ENCODE measurements around the gene MYCBPAP.

The MYCBPAP gene

DNA sequence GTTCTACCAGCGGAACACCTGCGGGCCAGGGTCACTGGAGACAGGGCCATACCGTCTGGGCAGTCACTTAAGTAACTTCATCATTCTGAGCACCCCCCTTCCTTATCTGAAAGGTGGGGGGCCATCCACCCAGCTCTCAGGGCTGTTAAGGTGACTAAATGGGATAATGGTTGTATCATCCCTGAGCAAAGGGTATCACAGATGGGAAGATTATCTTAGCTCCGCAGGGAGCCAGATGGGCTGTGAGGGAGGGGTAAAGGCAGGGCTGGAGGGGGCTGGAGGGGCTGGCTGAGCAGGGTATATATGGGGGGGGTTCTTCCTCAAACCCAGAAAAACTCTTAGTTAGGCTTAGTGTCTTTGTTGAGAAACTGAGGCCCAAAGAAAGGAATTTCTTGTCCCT is 49.4 kb downstream of the MYCBPAP start:
- no peak for DNase-seq

DNA sequence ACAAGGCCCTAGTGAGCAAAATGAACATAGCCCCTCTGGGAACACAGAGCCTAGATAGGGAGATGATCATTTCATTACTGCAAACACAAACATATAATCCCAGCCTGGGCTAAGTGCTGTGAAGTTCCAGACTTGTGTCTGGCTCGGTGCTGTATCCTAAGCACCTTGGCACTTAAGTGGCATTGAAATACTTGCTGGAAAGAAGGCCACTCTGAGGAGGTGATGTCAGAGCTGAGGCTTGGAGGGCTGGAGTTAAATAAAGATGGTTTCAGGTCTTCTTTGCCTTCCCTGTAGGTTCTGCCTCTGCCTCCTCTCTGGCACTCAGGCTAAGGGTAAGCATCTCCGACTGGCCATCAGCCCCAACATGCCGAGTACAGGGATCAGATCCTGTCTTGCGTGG is 49.9 kb downstream of the MYCBPAP start:
- no peak for DNase-seq

DNA sequence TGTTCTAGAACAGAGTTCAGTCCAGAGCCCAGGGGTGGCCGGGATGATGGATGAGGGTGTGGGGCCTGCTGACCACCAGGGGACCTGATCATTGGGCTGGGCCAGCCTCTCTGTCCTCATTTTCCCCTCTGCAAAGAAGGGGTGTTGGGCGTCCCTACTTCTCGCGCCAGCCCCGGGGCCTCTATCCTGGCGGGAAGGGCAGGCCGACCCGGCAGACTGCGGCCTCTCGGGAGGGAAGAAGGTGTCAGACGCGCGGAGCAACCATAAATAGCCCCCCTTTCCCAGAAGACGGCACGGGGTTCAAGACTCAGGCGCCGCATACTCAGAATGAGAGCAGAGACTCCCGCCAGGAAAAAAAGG is 50.3 kb downstream of the MYCBPAP start:
- no peak for DNase-seq

DNA sequence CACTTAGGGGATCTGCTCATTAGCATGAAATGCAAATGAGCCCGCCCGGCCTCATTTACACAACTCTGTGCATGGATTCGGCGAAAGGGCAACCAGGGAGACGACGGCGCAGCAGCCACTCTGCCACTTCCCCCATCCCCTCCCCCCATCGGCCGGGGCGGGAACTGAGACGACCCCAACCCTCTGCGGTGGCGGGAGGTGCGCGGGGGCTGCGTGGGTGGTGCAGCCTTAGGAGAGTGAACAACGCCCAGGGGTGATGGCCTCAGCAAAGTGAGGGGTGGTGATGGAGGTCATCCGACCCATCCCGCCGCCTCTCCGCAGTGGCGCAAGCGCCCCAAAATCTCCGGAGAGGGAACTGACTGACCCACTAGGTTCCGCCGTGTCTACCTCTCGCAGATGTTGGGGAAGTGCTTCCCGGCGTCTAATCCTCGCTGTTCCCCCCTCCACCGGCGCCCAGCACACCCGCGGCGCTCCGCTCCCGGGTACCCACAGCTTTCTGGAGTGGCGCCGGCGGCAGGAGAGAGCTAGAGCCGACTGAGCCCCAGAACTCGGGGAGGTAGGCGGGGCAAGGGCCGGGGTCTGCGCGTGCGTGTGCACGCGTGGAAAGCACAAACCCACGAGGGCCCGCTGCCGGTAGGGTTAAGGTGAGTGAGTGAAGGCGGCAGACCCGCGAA is 50.8 kb downstream of the MYCBPAP start:
- no peak for DNase-seq

DNA sequence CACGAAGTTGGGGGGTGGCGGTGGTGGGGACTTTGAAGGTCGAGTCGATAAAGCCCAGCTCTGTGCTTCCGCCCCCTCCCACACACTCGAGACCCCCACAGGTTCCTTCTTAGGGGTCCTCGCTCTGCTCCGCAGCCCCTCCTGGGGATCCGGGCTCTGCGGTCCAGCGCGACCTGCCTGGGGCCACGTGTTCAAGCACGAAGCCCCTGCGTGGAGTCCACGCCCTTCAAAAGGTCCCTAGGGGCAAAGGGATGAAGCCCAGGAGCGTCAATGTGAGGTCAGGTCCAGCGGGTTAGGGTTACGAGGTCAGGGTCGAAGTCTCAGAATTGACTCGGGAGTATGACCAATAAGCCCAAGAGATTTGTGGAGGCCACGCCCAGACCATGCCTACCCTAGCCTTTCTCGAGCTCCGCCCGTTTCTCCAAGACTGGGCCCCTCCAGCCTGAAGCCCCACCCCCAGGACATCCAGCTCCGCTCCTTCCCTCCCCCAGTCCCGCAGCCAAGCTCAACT is 51.5 kb downstream of the MYCBPAP start:
- DNase-seq, result no peak

DNA sequence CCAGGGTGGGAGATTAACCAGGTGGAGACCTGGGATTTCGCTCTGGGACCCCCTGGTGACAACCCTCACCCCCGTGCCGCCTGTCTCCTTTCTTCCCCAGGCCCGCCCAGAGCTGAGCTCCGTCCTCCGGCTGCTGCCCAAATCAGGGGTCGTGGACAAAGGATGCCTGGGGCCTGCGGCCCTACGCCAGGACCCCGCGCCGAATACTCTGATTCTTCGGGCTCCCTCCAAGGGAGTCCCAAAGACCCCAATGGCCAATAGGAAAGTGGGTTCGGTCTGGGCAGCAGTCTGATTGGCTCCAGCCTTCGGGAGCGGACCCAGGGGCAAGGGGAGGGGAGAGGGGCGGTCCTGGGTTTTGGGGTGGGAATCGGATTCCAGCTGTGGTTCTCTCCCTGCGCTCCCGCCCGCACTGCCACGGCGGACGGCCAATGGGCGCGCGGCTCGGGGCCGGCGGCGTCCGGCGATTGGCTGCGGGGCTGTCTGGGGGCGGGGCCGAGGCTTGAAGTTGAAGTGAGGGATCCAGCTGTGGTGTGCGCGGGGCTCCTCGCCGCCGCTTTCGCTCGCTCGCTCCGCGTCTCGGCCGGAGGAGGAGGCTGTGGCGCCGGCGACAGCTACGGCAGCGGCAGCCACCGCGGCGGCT is 52.1 kb downstream of the MYCBPAP start, which contains the start of gene CACNA1G:
TSS of gene CACNA1G (plus strand) at position 531 of the 640 bp plus-strand sequence. CDS start 745 bp downstream, outside the sequence.
- DNase-seq, result peak; percentile 69

DNA sequence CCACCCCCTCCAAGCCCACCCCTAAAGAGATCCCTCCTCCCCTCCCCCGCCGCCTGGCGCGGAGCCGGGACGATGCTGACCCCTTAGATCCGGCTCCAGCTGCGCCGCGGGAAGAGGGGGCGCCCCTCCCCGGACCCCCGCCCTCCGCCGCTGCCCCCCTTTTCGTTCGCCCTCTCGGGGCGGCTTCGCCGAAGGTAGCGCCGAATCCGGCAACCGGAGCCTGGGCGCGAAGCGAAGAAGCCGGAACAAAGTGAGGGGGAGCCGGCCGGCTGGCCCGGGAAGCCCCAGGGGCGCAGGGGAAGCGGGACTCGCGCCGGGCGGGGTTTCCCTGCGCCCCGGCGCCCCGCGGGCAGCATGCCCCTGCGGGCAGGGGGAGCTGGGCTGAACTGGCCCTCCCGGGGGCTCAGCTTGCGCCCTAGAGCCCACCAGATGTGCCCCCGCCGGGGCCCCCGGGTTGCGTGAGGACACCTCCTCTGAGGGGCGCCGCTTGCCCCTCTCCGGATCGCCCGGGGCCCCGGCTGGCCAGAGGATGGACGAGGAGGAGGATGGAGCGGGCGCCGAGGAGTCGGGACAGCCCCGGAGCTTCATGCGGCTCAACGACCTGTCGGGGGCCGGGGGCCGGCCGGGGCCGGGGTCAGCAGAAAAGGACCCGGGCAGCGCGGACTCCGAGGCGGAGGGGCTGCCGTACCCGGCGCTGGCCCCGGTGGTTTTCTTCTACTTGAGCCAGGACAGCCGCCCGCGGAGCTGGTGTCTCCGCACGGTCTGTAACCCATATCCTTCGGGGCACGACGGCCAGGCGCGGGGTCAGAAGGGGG is 52.9 kb downstream of the MYCBPAP start:
- no peak for DNase-seq

DNA sequence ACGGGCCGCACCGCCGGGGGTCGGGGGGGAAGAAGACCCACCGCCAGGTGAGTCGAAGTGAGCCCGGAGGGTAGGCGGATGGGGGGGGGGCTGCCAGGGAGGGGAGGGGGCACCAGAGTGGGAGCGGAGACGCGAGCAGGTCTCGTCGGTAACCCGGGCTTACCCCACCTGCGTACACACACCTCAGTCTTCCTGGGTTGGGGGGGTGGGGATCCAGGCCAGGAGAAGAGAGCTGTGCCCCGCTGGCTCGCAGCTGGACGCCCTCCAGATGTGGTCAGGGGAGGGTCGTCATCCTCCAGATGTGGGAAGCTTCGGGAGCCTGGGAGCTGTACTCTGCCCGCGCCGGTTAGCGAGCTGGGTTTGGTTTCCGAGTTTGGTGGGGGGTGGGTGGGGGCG is 53.5 kb downstream of the MYCBPAP start:
- no peak for DNase-seq

DNA sequence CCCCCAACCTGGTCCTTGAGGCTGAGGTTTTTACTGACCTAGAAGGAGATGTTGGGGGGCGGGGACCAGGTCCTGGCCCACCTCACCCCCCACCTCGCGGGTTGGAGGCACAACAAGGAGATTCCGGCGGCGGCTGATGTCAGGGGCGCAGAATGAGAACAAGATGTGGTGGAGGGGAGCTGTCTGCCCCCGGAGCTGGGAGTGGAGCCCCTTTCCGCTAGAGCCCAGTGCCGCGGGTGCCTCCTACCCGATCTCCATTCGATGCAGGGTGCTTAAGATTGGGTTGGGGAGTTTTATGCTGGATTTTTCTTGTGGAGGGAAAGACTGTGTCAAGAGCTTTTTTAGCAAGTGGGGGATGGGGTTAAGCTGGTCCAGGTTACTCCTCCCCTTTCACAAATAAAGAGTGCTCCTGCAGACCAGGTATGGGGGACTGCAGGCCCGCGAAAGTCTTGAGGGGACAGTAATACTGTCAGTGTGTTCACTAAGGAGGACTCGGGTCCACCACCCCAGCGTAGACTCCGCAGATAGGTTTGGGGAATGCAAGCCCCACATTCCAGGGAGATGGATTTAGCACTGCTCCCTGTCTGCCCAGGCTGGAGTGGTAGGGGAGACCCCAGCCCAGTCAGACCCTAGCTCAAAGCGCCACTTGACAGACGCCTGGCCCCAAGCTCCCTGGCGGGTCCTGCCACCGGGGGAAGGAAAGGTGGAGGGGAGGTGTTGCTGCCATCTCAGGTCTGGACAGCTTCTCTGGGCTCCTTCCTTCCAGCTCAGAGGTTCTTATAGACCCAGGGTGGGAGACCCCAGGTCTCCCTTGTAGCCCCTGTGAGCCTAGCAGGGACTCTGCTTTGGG is 54.2 kb downstream of the MYCBPAP start:
- DNase-seq, result no peak

DNA sequence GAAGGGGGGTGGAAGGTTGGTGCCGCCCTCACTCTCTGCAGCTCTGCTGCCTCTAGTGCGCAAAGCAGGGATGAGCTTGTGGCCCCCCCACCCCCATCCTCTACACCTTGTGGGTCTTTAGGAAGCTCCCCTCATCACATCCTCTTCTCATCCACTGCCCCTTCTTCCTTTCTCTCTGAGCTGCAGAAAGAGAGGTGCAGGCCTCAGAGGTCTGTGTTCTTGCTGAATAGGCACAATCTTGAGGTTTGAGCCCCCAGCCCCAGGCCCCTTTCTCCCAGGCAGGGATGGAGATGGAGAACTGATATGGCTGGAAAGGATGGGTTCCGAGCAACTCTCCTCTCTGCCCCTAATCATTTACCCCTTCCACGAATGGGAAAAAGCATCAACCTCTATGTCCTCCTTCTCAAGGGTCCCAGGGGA is 54.9 kb downstream of the MYCBPAP start:
- no peak for DNase-seq

DNA sequence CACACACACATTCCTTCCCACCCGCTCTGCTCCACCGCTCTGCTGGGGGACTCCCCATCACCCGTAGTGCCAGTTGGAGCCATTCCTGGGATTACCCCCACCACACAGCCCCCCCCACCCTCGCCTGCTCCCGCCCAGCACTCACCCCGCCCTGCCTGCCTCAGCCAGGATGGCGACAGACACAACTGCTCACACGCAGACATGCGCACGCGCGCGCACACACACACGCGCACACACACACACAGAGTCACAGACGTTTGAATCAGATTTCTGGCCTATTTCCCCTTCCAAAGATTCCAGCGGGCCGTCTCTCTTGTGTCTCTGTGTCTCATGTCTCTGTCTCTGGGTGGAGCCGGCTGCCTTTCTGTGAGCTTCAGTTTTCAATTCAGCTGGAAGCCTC is 56.7 kb downstream of the MYCBPAP start:
- no peak for DNase-seq

DNA sequence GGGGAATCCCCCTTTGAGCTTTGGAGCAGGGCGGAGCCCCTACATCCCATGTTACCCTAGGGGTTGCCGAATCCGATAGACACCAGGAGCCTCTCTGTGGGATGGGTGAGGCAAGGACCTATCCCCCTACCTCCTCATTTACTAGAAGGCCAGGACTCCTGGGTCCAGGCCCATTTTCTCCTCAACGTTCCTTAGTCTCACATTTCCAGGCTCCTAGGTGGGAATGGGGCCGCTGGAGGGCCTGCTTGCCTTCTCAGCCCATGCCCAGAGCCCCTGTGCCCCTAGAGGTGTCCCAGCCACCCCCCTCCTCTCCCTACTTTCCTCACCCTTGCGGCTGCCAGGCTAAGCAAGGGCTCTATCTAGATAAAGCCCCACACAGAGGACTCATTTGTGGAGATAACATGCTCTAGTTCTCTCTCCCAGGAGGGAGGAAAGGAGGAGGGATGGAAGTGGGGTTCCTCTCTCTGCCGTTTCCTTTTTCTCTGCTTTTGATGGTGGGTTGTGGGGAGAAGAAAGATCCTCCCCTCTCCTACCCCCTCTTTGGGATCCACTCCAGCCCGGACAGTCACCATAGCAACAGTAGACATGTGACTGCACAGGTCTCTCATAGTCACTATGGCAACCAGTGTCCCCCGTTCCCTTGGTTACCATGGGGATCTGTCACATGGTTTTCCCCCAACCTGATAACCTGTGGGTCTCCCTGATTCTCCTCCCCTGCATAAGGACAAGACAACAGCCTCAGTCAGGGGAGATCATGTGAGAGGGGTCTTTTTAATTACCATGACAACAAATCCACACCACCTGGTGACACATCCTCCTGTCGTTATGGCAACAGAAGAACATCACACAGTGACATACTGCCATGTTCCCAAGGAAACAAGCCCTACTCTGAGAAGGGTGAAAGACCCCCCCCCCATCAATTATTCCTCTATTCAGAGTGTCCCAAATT is 57.4 kb downstream of the MYCBPAP start:
- DNase-seq, result peak; percentile 42

DNA sequence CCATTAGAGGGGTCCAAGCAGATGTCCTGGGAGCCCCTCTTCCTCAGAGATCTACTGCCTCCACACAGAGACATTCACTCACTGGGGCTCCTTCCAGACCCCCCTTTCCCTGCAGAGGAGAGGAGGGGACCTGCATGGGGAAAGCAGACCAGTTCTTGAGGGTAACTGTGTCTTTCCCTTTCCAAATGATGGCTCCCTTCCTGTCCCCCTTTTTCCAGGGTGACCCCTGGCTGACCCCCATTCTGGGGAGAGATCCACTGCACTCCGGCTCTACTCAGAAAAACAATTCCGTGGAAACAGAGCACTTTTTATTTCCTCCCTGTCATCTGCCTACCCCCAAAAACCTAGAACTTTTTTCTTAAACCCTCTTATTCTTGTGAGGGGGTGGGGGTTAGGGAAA is 58.6 kb downstream of the MYCBPAP start:
- no peak for DNase-seq

DNA sequence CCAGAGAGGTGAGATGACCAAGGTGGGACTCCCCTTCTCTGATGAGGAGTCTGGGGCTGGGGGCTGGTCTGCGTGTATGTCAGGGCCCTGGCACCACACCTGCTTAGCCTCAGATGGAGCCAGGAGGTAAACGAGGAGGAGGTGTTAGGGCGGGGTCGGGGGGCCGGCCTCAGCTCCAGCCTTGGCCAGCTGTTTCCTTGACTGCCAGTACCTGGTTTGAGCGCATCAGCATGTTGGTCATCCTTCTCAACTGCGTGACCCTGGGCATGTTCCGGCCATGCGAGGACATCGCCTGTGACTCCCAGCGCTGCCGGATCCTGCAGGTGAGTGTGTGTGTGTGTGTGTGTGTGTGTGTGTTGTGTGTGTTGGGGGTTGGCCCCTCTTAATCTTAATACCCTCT is 60.4 kb downstream of the MYCBPAP start:
- no peak for DNase-seq

DNA sequence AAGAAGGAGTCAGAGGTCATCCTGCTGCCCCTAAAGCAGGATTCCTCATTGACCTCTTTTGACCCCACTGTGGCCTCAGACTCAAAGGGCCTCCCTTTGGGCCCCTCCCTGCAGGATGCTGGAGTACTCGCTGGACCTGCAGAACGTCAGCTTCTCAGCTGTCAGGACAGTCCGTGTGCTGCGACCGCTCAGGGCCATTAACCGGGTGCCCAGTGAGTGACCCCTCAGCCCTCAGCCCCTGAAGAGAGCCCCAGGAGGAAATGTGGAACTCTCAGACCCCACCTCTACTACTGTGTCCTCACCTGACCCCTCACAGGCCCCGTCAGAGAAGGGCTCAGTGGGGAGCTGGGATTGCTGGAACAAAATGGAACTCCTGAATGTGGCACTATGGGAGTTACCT is 61.4 kb downstream of the MYCBPAP start:
- DNase-seq, result no peak

DNA sequence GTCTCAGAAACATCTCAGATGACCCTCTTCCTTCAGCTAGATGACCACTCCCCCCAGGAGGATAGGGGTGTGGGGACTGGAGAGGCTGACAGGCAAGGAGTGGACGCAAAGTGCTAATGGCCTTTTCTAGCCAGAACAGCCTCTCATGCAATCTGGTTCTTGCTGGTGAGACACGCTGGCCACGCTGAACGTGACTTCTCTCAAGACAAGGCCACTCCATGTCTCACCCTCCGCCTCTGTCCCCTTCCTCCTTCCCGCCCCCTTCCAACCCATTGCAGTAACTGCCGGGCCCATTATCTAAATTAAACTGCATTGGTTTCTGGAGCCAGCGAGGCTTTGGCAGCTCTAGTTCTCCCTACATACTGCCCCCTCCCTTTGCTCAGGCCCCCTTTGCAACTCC is 61.8 kb downstream of the MYCBPAP start:
- DNase-seq, result no peak

DNA sequence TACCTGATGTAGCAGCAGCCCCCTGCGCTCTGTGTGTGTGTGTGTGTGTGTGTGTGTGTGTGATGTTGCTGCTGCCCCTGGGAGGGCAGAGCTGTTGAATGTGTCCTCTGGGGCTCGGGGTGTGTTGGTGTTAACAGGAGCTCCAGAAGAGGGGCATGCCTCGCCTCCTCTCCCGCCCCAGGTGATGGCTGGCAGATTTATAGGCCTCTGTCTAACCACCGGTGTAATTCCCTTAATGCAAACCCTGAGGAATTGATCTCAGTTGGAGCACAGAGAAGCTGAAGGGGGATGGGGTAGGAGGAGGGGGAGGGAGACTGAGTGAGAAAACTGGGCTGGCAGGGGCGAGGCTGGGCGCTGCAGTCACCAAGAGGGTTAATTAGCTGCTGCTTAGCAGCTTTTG is 62.3 kb downstream of the MYCBPAP start:
- DNase-seq, result no peak

DNA sequence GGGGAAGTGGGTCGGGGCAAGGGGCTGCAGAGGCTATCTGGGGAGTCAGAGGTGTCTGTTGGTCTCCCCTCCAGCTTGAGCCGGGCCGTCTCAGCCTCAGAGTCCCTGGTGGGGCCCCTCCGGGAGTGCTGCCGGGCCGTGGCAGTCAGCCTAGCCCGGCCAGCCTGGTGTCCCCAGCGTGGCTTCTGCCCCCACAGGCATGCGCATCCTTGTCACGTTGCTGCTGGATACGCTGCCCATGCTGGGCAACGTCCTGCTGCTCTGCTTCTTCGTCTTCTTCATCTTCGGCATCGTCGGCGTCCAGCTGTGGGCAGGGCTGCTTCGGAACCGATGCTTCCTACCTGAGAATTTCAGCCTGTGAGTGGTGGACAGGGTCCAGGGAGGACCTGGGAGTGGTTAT is 63.4 kb downstream of the MYCBPAP start:
- no peak for DNase-seq

DNA sequence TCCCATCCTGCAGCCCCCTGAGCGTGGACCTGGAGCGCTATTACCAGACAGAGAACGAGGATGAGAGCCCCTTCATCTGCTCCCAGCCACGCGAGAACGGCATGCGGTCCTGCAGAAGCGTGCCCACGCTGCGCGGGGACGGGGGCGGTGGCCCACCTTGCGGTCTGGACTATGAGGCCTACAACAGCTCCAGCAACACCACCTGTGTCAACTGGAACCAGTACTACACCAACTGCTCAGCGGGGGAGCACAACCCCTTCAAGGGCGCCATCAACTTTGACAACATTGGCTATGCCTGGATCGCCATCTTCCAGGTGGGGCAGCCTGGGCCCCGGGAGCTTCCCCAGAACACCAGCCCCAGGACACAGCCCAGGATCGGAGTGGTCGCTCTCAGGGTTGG is 64.3 kb downstream of the MYCBPAP start:
- DNase-seq, result no peak

DNA sequence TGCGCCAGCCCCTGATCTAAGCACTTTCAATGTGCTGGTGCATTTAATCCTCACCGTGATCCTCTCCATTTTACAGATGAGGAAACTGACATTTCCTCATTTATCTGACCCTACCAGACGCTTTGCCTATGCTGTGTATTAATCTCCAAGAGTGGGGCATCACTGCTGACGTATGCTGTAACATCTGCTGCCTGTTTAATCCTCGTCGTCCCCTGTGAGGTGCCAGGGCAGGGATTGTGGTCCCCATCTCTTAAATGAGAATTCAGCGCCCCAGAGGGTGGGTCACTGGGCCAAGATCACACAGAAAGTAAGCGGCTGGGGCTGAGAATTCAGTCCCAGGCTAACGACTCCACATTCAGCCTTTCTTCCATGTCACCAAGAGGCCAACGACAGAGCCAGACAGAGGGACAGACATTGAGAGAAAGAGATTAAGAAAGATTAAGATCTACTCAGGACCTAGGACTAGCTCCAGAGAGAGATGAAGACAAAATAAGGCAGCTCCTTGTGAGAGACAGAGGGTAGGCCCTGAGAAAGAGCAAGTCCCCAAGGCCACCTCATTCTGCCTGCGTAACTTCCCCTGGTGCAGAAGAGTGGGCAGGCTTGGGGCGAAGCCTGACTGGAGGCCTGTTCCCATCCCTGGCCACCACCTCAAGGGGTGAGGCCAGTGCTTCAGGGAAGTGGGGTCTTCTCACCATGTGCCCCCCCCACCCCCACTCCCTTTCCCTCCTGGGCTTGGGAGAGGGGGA is 65.8 kb downstream of the MYCBPAP start:
- DNase-seq, result no peak

Data from midbrain (tissue), 1 donor.